Measurements from ENCODE around the gene PGM1. TPM values are rescaled to one million over a fixed set of nuclear protein-coding genes. Genes with fewer than 3 reads are reported as not detected.

The PGM1 gene
- total and polyA plus RNA-seq, 9 donors = 33.5 to 105 (median 50.4) TPM

DNA sequence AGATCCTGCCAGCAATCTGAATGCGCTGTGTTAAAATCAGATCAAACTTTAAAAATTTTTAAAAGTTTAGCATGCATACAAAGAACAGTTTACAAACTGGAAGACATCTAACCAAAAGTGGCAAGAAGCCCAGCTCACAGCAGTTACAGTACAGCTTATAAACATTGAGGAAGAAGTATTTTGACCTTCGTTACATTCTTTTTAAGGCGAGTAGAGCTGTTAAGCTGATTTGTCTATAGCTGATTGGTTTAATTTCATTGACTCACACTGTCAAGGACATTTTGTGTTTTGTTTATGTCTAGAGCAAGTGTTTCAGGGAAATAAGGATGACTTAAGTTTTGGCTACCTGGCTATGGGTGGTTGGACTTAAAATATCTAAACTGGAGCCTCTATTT is 3.0 kb upstream of the PGM1 start:
- no peak overlapping the region for H3K27ac ChIP-seq

DNA sequence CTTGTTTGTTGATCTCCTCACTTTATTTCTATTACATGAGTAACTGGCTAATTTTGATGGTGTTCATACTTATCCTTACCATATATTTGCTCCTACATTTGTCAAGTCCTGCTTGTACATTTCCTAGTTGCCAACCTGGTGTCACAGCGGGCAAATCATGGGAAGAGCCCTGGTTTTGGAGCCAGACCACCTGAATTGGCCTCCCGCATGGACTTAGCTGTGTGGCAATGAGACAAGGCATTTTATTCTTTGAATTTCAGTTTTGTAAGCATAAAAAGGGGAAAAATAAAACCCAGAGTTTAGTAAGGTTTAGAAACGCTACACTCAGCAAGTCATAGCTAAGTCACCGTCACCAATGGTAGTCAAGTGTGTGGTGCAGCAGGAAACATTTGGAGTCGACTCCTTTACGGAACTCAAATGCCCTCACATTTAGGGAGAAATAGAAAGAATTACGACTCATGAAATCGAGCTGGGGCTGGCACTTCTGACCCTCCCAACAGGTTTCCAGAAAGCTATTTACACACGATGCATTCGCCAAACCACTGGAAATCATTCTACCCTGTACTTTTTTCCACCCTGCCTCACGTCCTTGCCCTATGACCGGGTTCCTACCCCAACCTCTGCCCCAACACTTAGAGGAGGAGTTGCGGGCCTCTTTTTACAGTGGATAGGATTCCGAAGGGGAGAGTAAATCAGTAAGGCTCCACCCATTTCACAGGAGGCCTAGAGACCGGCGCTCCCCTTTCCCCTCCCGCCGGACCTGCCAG is 492 bp upstream of the PGM1 start:
- no peak for DNase-seq
- intact Hi-C loops (cut with DNase I) = no loop called here
- 19 to 26% (median 19%) methylated on average over 16 to 18 of the region's 18 CpGs for WGBS, 3 donors

More for the DNA sequence above, 3.0 kb upstream of the PGM1 start:
- intact Hi-C loops (cut with DNase I) = no loop called here
- WGBS, 3 donors = 8 to 28% (median 17%) methylated on average over 3 of the region's 3 CpGs
- Histone ChIP-seq H3K4me1 (ENCODE audit: insufficient read depth) (peaks cover 2% of the 10 kb centered on the region), H3K27me3 (no peaks in the 10 kb centered on the region), H3K4me3 (no peak overlapping the region), H3K9me3 (no peaks in the 10 kb centered on the region), H3K36me3 (no peaks in the 10 kb centered on the region)
- no peak for TF ChIP-seq EP300 (IDR thresholded peaks at IDR 0.05)
- TF ChIP-seq, protein P1, sequence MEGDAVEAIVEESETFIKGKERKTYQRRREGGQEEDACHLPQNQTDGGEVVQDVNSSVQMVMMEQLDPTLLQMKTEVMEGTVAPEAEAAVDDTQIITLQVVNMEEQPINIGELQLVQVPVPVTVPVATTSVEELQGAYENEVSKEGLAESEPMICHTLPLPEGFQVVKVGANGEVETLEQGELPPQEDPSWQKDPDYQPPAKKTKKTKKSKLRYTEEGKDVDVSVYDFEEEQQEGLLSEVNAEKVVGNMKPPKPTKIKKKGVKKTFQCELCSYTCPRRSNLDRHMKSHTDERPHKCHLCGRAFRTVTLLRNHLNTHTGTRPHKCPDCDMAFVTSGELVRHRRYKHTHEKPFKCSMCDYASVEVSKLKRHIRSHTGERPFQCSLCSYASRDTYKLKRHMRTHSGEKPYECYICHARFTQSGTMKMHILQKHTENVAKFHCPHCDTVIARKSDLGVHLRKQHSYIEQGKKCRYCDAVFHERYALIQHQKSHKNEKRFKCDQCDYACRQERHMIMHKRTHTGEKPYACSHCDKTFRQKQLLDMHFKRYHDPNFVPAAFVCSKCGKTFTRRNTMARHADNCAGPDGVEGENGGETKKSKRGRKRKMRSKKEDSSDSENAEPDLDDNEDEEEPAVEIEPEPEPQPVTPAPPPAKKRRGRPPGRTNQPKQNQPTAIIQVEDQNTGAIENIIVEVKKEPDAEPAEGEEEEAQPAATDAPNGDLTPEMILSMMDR (IDR thresholded peaks at IDR 0.05) = no peak
- no peak for TF ChIP-seq POLR2A (IDR thresholded peaks at IDR 0.05)
- no peak for DNase-seq

DNA sequence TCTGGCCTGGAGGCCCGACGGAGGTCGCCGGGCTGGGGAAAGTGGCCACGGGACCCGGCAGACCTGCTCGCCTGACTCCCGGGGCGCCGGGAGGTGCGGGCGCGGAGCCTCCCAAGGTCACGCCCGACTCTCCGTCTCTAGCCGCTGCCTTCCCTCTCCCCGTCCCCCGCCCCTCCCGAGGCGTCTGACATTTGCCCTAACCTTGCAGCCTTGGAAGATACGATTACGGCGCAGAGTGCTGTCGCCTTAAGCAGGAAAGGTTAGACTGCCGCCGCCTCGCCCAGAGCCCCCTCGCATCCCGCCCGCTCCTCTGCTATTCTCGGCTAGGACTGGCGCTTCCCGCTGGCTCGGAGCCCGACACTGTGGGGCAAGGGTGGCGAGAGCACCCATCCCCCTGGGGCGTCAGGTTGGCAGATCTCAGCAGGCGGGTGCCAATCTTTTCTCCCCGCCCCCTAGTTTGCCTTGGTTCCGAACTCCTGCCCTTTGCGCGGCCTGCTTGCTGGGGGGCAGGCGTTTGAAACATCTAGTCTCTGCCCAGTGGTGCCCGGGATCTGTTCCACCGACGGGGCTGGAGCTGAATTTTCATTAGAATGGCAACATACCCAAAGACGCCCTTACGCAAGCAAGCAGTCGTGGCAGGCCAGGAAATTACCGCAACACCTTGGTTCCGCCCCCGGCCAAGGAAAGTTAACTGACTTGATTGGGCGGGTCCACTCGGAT is 835 bp downstream of the PGM1 start:
- H3K27ac ChIP-seq = peak overlapping the region; percentile 87 to 88
- 6 to 8% (median 6%) methylated on average over 40 to 55 of the region's 55 CpGs for WGBS, 3 donors
- H3K4me1 ChIP-seq (ENCODE audit: insufficient read depth) = peaks cover 2% of the 10 kb centered on the region
- TF ChIP-seq, protein P1 (IDR thresholded peaks at IDR 0.05) = no peak
- TF ChIP-seq POLR2A (IDR thresholded peaks at IDR 0.05) = peak; percentile 1
- intact Hi-C loops (cut with DNase I) = no loop called here
- H3K36me3 ChIP-seq = no peaks in the 10 kb centered on the region
- DNase-seq = peak; percentile 55 to 74 (median 69)
- no peaks in the 10 kb centered on the region for H3K27me3 ChIP-seq
- H3K9me3 ChIP-seq = no peaks in the 10 kb centered on the region
- H3K4me3 ChIP-seq = peak overlapping the region; percentile 79

More for the DNA sequence above, 492 bp upstream of the PGM1 start:
- H3K36me3 ChIP-seq = no peaks in the 10 kb centered on the region
- TF ChIP-seq POLR2A (IDR thresholded peaks at IDR 0.05) (no peak), EP300 (IDR thresholded peaks at IDR 0.05) (no peak)
- TF ChIP-seq, protein P1 (IDR thresholded peaks at IDR 0.05) = no peak
- H3K9me3 ChIP-seq = no peaks in the 10 kb centered on the region
- H3K27ac ChIP-seq = peak overlapping the region; percentile 87 to 88
- peaks cover 2% of the 10 kb centered on the region for H3K4me1 ChIP-seq (ENCODE audit: insufficient read depth)
- peak overlapping the region; percentile 79 for H3K4me3 ChIP-seq
- H3K27me3 ChIP-seq = no peaks in the 10 kb centered on the region

DNA sequence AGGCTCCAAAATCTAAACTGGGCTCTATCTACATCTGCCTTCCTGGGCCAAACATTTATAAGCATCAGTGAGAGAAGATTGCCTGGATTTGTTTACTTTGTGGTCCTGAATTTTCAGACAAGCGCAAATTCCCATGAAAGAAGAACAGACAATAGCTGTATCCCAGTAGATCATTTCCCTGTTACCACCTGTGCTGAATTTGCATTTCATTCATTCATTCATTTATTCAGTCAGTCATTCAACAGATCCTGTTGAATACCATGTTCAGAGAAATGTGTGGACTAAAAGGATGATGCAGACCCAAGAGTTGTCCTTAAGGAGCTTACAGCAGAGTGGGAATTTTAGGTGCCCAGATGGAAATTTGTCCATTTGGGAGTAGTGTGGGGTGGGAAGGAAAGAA is 2.2 kb downstream of the PGM1 start:
- no peaks in the 10 kb centered on the region for H3K9me3 ChIP-seq
- no peaks in the 10 kb centered on the region for H3K4me1 ChIP-seq (ENCODE audit: insufficient read depth)
- TF ChIP-seq, protein P1 (IDR thresholded peaks at IDR 0.05) = no peak
- TF ChIP-seq EP300 (IDR thresholded peaks at IDR 0.05) = no peak
- TF ChIP-seq POLR2A (IDR thresholded peaks at IDR 0.05) = no peak
- H3K4me3 ChIP-seq = no peak overlapping the region
- intact Hi-C loops (cut with DNase I) = no loop called here
- H3K36me3 ChIP-seq = no peaks in the 10 kb centered on the region
- no peak overlapping the region for H3K27ac ChIP-seq
- DNase-seq = no peak
- WGBS, 3 donors = 97 to 100% (median 100%) methylated on average over 1 of the region's 1 CpG
- no peaks in the 10 kb centered on the region for H3K27me3 ChIP-seq
